AG20443 (cell line): ENCODE results near the gene DYNC1H1.
"Not testable (repeated sequence)": the region's sequence is repeated elsewhere in the genome, so short reads cannot be mapped to it uniquely, and the experiment has no call there.

ENCODE experiments used
- DNase-seq: peaks from one replicate; pipeline ENCODE4 v3.0.0; 2012; ENCODE audit warnings: low spot score, mixed read lengths

DYNC1H1 gene

DNA sequence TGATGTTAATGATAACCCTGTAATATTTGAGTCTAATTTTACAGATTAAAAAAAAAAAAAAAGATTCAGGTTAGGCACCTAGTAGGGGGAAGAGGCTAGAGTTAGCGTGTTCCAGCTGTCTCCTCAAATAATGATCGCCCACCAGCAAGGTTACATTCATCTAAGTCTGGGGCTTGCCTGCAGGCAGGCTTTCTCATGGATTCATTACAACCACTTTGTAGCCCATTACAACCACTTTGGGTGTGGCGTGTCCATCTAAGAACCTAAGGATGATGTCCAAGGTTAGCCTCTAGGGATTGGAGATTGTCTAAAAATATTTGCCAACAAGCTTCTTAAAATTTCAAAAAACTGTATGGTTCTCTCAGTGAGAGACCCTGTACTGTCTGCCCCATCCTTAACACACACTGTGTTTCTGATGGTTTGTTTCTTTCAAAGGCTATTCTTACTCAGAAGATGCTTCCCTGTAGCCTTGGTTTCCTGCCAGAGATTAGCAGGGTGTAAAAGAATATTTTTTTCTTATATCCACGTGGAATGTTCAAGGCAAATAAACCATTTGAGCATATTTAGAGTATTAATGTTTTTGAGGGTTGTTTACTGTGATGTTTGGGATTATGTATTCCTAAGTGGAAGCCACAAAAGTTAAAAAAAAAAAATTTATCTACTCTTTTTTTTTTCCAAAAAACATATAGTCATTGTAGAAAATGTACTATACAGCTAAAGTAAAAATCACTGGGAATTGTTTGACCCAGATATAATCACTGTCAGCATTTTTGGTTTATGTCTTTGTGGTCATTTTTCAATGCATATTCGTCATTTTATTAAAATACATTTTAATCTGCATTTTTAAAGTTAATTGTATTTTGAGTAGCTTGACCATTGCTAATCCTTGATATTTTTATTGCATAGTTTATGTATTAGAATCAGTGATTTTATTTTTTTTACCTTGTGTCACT is 1.7 kb downstream of the DYNC1H1 start:
- DNase-seq, result no peak

DNA sequence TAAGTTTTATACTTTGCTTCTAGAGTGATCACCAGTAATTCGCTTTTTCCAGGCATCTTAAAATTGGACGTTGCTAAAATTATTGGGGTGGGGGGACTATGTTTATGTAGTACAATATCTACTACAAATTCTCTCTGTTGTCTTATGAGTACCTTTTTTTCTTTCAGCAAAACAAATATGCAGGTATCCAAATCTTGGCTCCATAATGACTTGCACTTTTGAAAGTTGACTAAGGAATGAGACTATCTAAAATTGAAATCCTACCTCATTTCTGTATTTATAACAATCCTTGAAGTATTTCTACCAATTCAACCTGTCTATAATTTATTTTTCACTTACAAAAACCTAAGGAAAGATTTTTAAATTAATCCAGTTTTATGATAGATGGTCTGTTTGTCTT is 2.4 kb downstream of the DYNC1H1 start:
- DNase-seq, result no peak

DNA sequence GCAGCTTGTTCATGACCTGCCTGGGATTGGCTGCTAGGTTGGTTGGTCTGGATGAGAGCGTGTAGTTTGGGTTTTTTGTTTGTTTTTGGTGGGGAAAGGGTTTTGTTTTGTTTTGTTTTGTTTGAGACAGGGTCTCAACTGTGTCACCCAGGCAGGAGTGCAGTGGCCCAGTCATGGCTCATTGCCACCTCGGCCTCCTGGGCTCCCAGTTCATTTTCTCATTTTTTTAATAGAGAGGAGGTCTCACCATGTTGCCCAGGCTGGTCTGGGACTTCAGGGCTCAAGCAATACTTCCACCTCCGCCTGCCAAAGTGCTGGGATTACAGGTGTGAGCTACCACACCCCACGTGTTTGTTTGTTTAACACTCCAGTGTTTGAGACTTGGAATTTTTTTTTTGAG is 3.8 kb downstream of the DYNC1H1 start:
- no peak for DNase-seq

DNA sequence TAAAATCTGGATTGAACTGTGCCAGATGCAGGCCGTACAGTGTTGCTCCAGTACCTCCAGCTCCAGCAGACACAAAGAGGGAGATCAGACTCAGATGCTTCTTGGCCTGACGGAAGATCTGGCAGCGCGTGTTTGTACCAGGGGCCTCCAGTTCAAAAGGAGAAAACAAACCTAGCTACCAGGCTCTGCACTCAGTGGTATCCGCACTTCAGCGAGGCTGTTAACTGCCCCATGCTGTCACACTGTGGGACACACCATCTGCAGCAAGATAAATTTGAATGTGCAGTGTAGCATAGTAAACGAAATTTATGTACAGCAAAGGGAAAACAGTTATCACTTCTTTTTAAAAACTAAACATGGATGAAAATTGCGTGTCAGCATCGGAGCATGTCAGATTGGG is 5.1 kb downstream of the DYNC1H1 start:
- DNase-seq, result no peak

DNA sequence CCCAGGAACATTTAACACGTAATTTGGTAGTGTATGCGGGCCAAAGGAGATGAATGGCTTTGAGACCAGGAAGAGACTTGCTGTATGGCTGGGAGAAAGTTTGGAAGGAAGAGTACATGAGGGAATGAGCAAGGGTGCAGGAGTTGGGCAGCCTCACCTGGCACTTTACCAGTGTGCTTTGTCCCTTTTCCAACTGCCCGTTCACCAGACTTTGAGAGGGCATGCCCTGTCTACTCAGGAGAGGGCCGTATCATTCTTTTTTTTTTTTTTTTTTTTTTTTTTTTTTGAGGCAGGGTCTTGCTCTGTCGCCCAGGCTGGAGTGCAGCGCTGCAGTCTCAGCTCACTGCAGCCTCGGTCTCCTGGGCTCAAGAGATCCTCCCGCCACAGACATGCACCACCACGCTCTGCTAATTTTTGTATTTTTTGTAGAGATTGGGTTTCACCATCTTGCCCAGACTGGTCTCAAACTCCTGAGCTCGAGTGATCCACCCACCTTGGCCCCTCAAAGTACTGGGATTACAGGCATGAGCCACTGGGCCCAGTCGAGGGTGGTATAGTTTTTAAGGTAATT is 6.5 kb downstream of the DYNC1H1 start:
- DNase-seq, result no peak

DNA sequence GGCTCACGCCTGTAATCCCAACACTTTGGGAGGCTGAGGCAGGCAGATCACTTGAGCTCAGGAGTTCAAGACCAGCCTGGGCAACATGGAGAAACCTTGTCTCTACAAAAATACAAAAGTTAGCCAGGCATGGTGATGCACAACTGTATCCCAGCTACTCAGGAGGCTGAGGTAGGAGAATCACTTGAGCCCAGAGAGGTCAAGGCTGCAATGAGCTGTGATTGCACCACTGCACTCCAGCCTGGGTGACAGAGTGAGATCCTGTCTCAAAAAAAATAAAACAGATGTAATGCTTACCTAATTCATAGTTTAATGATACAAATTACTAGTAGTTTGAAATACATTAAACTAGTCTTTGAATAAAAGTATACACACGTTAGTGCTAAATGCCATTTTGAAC is 7.1 kb downstream of the DYNC1H1 start:
- DNase-seq, result not testable (repeated sequence)

DNA sequence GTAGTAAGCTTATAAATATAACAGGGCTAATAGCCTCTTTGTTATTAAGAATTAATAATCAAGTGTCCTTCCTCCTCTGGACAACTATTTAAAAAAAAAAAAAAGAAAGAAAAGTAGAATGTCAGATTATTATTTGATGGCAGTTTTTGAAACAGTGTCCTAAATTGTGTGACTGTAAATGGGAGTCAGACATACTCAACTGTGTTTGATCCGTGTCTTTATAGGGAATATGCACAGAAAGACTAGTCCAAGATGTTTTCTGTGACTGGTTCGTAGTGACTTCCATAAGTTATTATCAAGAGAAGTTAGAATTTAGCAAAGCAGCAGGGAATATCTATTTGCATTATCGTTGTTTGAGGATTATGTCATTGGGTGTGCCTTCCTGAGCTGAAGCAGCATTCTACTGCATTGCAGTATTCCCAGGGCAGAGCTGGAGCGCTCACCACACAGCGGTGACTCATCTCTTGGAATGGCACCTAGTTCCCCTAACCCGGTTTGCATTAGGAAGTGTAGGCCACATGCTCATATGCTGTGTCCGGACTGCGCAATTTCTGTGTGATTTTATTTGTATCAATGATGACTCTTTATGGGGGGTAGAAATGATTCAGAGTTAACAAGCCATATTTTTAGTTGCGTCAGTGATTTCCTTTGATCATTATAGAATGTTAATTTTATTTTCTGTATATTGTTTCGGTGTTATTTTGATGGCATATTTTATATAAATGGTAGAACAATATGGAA is 7.9 kb downstream of the DYNC1H1 start:
- DNase-seq, result peak; percentile 92

DNA sequence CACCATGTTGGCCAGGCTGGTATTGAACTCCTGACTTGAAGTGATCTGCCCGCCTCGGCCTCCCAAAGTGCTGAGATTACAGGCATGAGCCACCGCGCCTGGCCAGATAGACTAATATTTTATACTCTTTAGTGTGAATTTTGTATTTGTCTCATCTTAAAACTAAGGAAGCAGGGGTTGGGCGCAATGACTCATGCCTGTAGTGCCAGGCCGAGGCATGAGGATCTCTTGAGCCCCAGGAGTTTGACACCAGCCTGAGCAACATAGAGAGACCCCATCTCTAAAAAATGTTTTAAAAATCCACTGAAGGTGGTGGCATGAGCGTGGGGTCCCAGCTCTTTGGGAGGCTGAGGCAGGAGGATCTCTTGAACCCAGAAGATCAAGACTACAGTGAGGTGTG is 9.0 kb downstream of the DYNC1H1 start:
- DNase-seq, result no peak

DNA sequence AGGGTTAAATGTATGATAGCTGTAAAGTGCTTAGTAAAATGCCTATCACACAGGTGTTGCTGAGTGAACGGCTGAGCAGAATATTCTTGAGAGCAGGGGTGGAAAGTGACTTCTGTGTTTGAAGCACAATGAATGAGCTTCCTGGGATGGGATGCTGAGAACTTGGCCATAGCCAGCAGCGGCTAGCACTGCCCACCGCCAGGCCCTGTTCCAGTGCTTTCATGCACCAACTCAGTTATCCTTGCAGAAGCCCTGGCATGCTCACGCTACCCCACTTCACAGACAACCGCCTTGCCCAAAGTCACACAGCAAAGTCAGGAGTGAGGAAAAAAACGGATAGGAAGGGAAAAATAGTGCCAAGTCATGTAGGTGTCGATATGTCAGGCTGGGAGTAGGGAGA is 10.9 kb downstream of the DYNC1H1 start:
- DNase-seq, result no peak

DNA sequence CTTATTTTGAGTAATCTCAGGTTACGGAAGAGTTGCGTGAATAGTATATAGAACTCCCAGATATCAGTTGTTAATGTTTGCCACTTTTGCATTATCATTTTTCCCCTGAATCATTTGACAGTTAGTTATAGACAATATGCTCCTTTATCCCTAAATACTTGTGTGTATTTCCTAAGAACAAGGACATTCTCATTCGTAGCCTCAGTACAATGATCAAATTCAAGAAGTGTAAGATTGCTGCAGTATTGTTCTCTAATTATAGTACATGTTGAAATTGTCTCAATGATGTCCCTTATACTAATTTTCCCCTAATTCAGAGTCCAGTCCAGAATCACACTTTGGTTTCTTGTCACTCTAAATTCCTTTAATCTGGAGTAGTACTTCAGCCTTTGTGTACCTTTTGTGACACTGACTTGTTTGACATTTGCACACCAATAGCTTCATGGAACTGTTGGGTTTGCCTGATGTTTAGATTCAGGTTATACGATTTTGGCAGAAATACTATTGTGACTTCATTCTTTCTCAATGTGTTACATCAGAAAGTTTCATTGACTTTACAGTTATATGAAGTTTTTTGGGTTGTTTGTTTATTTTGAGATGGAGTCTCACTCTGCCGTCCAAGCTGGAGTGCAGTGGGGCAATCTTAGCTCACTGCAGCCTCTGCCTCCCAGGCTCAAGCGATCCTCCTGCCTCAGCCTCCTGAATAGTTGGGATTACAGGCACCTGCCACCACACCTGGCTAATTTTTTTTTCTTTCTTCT is 13.1 kb downstream of the DYNC1H1 start:
- no peak for DNase-seq

DNA sequence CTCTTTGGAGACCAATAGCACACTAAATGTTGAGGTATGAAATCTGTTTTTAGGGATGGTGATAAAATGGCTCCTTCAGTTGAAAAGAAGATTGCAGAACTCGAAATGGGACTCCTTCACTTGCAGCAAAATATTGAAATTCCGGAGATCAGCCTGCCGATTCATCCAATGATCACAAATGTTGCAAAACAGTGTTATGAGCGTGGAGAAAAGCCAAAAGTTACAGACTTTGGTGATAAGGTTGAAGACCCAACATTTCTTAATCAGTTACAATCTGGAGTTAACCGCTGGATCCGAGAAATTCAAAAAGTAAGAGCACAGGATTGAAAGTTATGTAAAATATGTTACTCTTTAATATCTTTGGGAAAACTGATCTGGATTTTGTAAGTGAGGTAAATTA is 15.3 kb downstream of the DYNC1H1 start:
- no peak for DNase-seq

DNA sequence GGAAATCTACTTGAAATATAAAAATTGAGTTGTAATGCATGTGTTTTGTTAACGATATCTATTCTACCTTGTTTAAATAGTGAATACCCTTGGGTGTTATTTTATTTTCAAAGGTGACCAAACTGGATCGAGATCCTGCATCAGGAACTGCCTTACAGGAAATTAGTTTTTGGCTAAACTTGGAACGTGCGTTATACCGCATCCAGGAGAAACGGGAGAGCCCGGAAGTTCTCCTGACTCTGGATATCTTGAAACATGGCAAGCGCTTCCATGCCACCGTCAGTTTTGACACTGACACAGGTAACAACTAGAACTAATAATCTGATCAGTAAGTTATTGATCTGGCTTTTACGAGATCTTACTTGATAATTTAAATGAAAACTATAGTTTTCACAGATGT is 15.9 kb downstream of the DYNC1H1 start:
- DNase-seq, result no peak

DNA sequence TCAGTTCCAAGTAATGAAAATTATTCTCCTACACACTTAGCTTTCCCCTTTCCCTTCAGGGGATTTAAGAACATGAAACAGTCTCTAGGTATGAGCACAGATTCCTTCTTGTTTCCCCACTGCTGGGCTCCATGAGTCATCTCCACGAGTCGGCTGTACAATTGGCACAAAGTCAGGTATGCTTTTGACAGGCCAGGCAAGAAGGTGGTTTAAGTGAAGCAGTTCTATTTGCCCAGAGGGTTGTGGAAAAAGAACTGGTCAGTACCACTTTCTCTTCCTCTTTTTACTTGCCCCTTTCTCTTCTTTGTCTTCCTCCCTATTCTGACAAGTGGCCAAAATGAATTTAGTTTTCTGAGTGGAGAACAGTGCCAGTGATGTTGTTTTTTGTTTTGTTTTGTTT is 16.3 kb downstream of the DYNC1H1 start:
- peak; percentile 92 for DNase-seq

DNA sequence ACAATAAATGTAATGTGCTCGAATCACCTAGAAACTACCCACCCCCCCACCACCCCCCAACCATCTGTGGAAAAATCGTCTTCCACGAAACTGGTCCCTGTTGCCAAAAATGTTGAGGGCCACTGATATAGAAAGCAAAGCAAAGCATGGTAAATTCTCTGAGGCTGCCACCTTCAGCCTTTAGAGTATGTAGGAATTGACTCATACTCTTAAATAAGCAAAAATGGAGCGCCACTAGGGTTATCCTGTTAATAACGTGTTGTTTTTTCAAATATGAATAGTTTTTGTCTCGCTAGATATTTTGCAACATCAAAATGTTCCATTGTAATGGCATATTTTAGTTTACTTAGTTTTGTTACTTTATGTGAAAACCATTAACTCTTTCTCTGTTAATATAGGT is 18.2 kb downstream of the DYNC1H1 start:
- no peak for DNase-seq

DNA sequence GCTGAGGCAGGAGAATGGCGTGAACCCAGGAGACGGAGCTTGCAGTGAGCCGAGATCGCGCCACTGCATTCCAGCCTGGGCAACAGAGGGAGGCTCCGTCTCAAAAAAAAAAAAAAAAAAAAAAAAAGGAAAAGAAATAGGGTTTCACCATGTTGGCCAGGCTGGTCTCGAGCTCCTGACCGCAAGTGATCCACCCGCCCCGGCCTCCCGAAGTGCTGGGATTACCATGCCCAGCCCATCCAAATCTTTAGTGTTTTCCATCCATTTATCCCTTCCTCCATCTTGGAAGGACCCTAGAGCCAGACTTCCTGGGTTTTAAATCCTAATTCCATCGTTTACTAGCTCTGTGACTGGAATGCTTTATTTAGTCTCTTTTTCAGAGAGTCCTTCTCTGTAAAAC is 20.5 kb downstream of the DYNC1H1 start:
- DNase-seq, result not testable (repeated sequence)

DNA sequence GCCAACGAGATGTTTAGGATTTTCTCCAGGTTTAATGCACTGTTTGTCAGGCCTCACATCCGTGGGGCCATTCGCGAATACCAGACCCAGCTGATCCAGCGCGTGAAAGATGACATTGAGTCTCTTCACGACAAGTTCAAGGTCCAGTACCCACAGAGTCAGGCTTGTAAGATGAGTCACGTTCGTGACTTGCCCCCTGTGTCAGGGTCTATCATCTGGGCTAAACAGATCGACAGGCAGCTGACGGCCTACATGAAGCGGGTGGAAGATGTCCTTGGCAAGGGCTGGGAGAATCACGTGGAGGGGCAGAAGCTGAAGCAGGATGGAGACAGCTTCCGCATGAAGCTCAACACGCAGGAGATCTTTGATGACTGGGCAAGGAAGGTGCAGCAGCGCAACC is 21.6 kb downstream of the DYNC1H1 start:
- DNase-seq, result no peak

DNA sequence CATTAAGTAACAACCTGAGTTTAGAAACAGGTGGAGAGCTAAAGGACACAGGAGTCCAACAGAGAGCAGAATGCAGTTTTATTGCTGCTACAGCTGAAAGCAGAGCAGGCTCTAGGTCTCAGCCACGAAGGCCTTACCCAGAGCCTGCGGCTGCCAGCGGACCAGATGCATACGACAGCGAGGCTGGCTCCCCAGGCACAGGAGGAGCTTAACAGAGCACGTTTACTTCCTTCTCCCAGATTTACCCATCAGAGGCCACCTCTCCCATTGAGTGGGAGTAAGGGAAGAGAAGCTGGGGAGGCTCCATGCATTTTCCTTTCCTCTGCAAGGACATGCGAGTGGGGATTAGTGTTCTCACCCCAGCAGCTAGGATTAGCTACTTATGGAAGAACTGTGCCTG is 22.6 kb downstream of the DYNC1H1 start:
- no peak for DNase-seq

DNA sequence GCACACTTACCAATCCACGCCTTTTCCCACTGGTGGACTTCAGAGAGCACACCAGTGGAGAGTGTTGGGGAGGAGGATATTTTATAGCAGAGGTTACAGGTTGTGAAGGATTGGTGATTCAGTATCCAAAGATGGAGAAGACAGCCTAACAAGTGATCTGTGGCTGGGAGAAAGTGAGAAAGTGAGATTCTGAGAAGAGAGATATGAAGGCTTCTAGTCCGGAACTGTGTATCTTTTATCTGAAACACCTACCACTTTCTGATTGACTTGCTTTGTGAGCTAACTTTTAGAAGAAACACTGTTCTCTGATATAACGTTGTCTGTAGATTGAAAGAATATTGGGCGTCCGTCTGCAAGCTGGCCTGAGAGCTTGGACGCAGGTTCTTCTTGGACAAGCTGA is 24.0 kb downstream of the DYNC1H1 start:
- DNase-seq, result no peak

DNA sequence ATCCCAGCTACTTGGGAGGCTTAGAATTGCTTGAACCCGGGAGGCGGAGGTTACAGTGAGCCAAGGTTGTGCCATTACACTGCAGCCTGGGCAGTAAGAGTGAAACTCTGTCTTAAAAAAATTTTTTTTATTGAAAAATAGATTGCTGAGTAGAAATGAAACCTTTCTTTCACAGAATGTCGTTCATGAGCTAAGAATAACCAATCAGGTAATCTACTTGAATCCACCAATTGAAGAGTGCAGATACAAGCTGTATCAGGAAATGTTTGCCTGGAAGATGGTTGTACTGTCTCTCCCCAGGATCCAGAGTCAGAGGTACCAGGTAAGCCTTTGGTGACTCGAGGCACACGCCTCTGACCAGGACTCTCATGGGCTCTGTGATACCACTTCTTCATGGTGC is 27.0 kb downstream of the DYNC1H1 start:
- DNase-seq, result no peak

DNA sequence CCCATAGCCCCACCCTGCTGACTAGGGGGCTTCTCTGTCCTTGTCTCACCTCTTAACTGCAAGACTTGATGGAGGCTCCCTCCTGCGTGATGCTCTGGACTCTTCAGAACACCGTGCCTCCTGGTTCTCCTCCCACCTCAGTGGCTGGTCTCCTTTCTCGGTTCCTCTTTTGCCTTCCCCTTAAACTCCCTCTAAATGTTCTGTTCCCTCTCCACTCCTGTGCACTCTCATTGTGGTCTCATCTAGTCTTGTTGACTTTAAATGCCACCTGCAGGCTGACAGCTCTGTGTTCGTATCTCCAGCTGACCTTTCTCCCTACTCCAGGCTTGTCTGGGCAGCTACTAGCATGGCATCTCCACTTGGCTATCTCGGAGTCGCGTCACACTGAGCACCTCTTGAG is 28.3 kb downstream of the DYNC1H1 start:
- no peak for DNase-seq

DNA sequence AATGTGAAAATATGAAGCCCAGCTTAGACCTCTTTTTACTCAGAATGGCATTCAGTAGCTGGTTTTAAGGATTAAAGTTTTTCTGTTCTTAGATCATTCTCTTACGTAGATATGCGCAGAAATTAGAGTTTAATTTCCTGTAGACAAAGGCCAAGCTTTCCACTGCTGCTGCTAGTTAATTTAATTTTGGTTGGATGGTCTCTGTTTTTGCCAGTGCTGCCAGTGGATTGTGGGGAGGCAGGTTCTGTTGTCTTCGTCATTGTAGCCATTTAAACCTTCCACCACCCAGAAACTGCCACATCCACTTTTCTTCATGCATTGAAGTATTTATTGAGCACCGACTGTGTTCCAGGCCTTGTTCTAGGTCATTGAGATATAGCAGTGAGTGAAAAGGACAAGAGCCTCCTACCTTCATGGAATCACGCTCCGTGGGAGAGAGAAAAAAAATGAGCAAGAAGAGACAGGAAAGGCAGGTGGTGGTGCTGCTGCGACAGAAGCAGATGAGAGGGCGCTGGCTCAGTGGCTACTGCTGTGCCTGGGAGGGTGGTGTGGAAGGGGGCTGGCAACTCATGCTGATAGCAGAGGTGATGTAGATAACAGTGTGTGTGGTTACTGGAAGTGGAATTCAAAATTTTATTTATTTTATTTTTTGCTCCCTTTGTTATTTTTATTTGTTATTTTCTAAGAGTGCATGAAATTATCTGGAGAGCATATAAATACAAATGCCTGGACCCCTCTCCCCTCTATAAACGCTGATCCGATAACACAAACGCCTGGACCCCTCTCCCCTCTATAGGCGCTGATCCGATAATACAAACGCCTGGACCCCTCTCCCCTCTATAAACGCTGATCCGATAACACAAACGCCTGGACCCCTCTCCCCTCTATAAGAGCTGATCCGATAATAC is 33.3 kb downstream of the DYNC1H1 start:
- no peak for DNase-seq
